Activated naive CD4-positive, alpha-beta T cell treated with anti-CD3 and anti-CD28 coated beads, Interleukin-2, amount 10 ng/mL, durations not matched to agents 7 days and 5 days (primary cell): ENCODE measurements around the gene CEP112.
A peak's percentile ranks its signal among the peaks of the same experiment; 100 is the strongest.

Source experiments
- CTCF ChIA-PET: fragments of 350-600 bp; sonication (Branson Sonifier 250); formaldehyde crosslinking; loops from one replicate; lab custom pipeline; 2021; ENCODE audit warnings: antibody characterized with exemption; lab: Charles Lee
- DNase-seq: peaks from one replicate; pipeline ENCODE4 v3.0.0-alpha.2; 2020
- H3K27ac Mint-ChIP-seq: one replicate; pipeline ENCODE4 v1.8.0; 2021; ENCODE audit warnings: mild to moderate bottlenecking, moderate library complexity, mixed read lengths
- H3K27me3 Mint-ChIP-seq: one replicate; pipeline ENCODE4 v1.8.0; 2021; ENCODE audit warnings: mild to moderate bottlenecking, mixed read lengths
- H3K36me3 Mint-ChIP-seq: one replicate; pipeline ENCODE4 v1.8.0; 2021; ENCODE audit warnings: mixed read lengths
- H3K4me1 Mint-ChIP-seq: one replicate; pipeline ENCODE4 v1.8.0; 2021; ENCODE audit warnings: mixed read lengths
- H3K4me3 Mint-ChIP-seq: one replicate; pipeline ENCODE4 v1.8.0; 2021; ENCODE audit warnings: mild to moderate bottlenecking, moderate library complexity, mixed read lengths
- H3K9me3 Mint-ChIP-seq: one replicate; pipeline ENCODE4 v1.8.0; 2021; ENCODE audit warnings: mixed read lengths

Gene CEP112

DNA sequence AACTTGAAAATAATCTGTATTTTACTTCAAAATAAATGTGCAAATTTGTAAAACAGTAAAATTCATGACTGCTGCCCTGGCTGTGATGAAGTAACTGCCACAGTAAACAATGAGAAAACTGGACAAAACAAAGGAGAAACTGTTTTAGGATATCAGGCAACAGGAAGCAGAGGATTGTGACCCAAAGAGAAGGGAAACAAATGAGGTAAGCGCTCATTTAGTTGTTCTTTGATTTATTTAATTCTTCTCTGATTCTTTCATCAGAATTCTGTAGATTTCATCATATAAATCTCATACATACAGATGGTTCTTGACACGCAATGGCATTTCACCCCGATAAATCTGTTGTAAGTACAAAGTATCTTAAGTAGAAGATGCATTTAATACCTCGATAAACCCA is 432.4 kb downstream of the CEP112 start:
- Mint-ChIP-seq H3K9me3 (peaks cover 1% of the 10 kb centered on the region), H3K36me3 (no peaks in the 10 kb centered on the region), H3K27ac (no peak overlapping the region), H3K4me3 (no peak overlapping the region), H3K4me1 (no peaks in the 10 kb centered on the region), H3K27me3 (no peaks in the 10 kb centered on the region)
- DNase-seq: no peak
- CTCF ChIA-PET: no interaction called here

DNA sequence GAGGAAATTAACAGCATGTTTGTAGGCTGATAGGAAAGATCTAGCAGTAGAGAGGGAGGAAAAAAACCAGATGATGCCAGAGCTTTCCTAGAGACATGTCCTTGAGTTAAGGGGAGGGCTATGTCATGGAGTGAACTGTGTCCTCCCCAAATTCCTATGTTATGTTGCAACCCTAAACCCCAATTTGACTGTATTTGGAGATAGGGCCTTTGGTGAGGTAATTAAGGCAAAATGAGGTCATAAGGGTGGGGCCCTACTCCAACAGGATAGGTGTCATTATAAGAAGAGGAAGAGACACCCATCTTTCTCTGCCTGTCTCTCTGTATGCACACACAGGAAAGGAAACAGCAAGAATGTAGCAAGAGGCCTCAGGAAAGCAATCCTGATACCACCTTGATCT is 435.2 kb downstream of the CEP112 start:
- Mint-ChIP-seq H3K36me3 (no peaks in the 10 kb centered on the region), H3K27ac (no peak overlapping the region), H3K4me1 (peaks cover 3% of the 10 kb centered on the region), H3K9me3 (peaks cover 1% of the 10 kb centered on the region), H3K4me3 (no peak overlapping the region), H3K27me3 (peaks cover 5% of the 10 kb centered on the region)
- CTCF ChIA-PET: interaction anchor here (0.5 kb wide), 1 partner anchor 338 kb away, joined by 3 read pairs; no protein-coding TSS in a partner anchor
- no peak for DNase-seq

DNA sequence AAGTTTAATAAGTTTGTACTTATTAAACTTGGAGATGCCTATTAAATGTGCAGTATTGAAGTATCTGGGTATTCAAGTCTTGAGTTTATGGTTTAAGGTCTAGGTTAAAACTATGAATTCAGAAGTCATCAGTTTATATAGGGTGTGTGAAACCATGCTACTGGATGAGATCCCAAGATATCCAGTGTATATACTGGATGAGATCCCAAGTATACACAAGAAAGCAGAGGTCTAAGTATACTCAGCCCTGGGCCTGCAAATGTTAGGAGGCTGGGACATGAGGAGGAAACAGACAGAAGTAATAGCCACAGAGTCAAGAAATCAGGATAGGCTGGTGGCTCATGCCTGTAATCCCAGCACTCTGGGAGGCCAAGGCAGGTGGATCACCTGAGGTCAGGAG is 436.1 kb downstream of the CEP112 start:
- DNase-seq: no peak
- Mint-ChIP-seq H3K27ac (no peak overlapping the region), H3K27me3 (peaks cover 5% of the 10 kb centered on the region), H3K4me3 (no peak overlapping the region), H3K4me1 (peaks cover 11% of the 10 kb centered on the region), H3K36me3 (no peaks in the 10 kb centered on the region), H3K9me3 (peaks cover 1% of the 10 kb centered on the region)
- CTCF ChIA-PET: no interaction called here

DNA sequence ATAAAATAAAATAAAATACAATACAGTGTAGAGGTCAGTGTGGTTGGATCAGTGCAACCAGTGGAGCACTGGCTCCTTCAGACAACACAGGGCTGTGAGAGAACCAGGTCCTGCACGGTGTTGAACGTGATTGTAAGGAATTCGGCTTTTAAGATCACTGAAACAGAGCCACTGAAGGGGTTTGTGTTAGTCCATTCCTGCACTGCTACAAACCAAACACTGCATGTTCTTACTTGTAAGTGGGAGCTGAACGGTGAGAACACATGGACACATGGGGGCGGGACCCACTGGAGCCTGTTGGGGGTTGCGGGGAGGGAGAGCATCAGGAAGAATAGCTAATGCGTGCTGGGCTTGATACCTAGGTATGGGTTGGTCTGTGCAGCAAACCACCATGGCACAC is 437.3 kb downstream of the CEP112 start:
- Mint-ChIP-seq H3K36me3 (no peaks in the 10 kb centered on the region), H3K27me3 (peaks cover 5% of the 10 kb centered on the region), H3K9me3 (peaks cover 1% of the 10 kb centered on the region), H3K4me3 (no peak overlapping the region), H3K4me1 (peaks cover 21% of the 10 kb centered on the region), H3K27ac (no peak overlapping the region)
- no peak for DNase-seq
- CTCF ChIA-PET: no interaction called here

DNA sequence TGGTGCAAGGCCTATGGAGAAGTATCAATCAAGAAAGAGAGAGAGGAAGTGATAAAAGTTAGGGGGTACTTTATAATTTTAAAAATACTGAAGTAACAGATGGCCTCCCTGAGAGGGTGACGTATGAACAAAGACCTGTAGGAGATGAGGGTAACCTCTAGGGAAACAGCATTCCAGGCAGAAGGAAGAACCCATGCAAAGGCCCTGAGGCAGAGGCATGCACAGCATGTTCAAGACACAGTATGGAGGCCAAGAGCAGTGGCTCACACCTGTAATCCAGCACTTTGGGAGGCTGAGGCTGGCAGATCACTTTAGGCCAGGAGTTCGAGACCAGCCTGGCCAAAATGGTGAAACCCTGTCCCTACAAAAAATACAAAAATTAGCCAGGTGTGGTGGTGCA is 437.9 kb downstream of the CEP112 start:
- Mint-ChIP-seq H3K4me1 (peaks cover 21% of the 10 kb centered on the region), H3K27ac (no peak overlapping the region), H3K4me3 (no peak overlapping the region), H3K27me3 (peaks cover 5% of the 10 kb centered on the region), H3K36me3 (no peaks in the 10 kb centered on the region), H3K9me3 (peaks cover 1% of the 10 kb centered on the region)
- no peak for DNase-seq
- CTCF ChIA-PET: no interaction called here

DNA sequence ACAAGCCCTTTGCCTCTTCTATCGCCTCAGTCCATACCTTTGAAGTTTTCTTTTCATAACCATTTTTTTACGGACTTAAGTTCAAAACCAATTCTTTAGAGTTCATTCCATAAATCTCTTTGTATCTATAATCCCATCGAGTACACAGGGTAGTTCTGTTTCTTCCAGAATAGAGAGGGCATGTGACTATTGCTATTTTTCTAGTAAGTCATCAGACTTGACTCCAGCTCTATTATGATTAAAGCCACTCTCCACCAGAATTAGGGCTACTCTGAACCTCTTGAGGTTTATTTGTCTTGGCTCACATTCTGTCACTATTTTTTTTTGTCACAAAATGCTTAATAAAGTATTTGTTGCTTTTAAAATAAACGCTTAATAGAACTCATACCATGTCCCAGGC is 438.6 kb downstream of the CEP112 start:
- Mint-ChIP-seq H3K4me3 (no peak overlapping the region), H3K27ac (no peak overlapping the region), H3K4me1 (peaks cover 21% of the 10 kb centered on the region), H3K9me3 (peaks cover 1% of the 10 kb centered on the region), H3K27me3 (peaks cover 5% of the 10 kb centered on the region), H3K36me3 (no peaks in the 10 kb centered on the region)
- DNase-seq: no peak
- CTCF ChIA-PET: no interaction called here

DNA sequence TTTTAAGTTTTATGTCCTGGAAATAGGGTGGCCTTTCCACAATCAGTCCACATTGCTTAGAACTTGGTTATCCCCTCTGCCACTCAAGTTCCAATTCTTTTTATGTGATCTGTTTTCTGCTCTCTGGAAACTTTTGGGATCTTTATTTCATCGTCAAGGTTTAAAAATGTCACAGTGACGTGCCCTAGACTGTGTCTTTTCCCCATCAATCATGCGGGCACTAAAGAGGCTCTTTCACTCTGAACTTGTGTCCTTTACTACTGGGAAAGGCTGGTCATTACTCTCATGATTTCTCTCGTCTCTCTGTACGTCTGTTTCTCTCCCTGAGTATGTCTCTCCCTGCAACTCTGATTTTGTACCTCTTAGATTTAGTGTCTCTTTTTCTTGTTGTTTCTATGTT is 440.7 kb downstream of the CEP112 start:
- H3K27me3 Mint-ChIP-seq: peaks cover 12% of the 10 kb centered on the region
- H3K36me3 Mint-ChIP-seq: no peaks in the 10 kb centered on the region
- H3K4me3 Mint-ChIP-seq: no peak overlapping the region
- no peak for DNase-seq
- CTCF ChIA-PET: no interaction called here
- H3K27ac Mint-ChIP-seq: no peak overlapping the region
- peaks cover 21% of the 10 kb centered on the region for H3K4me1 Mint-ChIP-seq
- peaks cover 1% of the 10 kb centered on the region for H3K9me3 Mint-ChIP-seq

DNA sequence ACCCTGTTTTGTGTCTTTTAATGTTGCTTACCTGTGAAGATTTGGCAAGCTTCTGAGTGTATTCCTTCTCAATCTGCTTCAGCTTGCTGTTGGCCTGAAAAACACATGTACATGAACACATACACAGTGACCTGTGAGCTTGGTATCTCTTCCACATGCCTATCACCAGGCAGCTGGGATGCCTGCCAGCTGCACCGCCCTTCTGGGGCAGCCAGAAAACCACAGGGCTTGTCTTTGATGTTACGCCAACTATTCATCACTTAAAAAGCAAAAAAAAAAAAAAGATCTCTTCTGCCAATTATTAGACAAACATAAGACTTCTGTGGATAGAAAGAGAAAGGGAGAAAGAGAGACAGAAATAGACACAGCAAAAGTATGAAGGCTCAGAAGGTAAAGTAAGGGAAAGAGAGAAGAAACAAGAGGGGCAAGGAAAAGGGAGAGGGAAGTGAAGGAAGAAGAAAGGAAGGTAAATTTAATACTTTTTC is 441.3 kb downstream of the CEP112 start:
- peaks cover 1% of the 10 kb centered on the region for H3K9me3 Mint-ChIP-seq
- H3K27me3 Mint-ChIP-seq: peaks cover 12% of the 10 kb centered on the region
- peaks cover 21% of the 10 kb centered on the region for H3K4me1 Mint-ChIP-seq
- no peaks in the 10 kb centered on the region for H3K36me3 Mint-ChIP-seq
- CTCF ChIA-PET: no interaction called here
- peak overlapping the region; percentile 8 for H3K27ac Mint-ChIP-seq
- peak; percentile 50 for DNase-seq
- no peak overlapping the region for H3K4me3 Mint-ChIP-seq

DNA sequence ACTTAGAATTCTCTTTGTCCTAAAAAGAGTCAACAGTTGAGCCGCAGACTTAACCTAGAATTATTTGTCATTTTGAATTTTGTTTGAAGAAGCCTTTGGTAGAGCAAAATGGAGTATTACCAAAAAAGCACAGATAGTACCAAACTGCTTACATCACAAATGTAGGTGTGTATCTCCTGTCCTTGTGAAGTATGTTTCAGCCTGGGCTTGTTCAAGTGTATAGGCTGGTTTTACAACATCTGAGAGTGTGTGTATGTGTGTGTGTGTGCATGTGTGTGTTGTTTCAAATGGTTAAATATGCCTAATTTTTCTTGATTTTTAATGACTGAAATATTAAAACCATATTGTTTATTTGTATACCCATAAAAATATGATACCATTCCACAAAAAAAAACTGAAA is 441.8 kb downstream of the CEP112 start:
- CTCF ChIA-PET: no interaction called here
- no peak for DNase-seq
- H3K9me3 Mint-ChIP-seq: peaks cover 1% of the 10 kb centered on the region
- no peak overlapping the region for H3K4me3 Mint-ChIP-seq
- peaks cover 21% of the 10 kb centered on the region for H3K4me1 Mint-ChIP-seq
- no peaks in the 10 kb centered on the region for H3K36me3 Mint-ChIP-seq
- no peak overlapping the region for H3K27ac Mint-ChIP-seq
- peaks cover 12% of the 10 kb centered on the region for H3K27me3 Mint-ChIP-seq

DNA sequence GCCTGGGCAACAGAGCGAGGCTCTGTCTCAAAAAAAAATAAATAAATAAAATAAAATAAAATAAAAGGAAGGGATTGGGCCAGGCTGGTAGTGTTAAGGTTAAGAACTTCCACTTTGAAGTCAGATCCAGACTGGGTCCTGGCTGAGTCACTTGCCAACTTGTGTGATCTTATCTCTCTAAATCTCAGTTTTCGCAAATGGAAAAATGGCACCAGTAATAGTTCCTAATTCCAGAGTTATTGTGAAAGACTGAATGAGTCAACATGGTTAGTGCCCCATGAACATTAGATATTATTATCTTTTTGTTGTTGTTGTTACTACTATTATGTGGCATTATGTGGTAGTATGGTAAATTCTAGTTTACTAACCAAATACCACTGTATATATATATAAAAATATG is 442.5 kb downstream of the CEP112 start:
- H3K4me1 Mint-ChIP-seq: peaks cover 21% of the 10 kb centered on the region
- DNase-seq: no peak
- H3K36me3 Mint-ChIP-seq: no peaks in the 10 kb centered on the region
- H3K27me3 Mint-ChIP-seq: peaks cover 12% of the 10 kb centered on the region
- H3K27ac Mint-ChIP-seq: no peak overlapping the region
- no peak overlapping the region for H3K4me3 Mint-ChIP-seq
- CTCF ChIA-PET: no interaction called here
- H3K9me3 Mint-ChIP-seq: no peaks in the 10 kb centered on the region

DNA sequence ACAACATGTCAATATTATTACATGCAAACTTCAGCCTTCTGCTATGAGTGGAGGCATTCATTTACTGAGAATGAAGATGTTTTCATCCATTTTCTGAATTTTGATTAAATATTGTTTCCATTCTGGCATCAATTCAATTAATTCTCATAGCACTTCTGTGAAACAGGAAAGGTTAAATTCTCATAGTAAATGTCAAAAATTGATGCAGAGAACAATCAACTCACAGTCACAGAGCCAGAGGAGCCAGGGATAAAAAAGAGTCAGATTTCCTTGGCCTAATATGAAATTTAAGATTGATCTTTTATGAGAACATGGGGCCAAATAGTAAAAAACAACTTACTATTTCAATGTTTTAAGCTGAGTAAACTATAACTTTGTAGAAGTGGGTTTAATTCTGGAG is 446.7 kb downstream of the CEP112 start:
- Mint-ChIP-seq H3K4me3 (no peak overlapping the region), H3K27ac (no peak overlapping the region)
- CTCF ChIA-PET: no interaction called here

DNA sequence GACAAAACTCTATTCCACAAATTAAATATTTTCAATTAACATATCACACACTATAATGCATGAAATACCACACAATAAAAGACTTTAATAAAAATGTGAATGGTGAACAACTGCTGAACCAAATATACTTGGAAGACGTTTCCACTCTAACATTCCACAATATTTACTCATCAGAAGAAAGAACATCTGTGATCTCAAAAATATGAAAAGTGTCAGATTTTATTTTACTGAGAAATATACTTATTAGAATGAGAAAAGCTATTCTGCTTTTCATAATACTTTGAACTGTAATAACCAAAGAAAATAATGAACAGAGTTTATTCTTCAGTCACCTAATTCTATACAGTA is 448.7 kb downstream of the CEP112 start:
- CTCF ChIA-PET: no interaction called here
- Mint-ChIP-seq H3K4me1 (peaks cover 21% of the 10 kb centered on the region), H3K27me3 (peaks cover 7% of the 10 kb centered on the region), H3K9me3 (no peaks in the 10 kb centered on the region), H3K27ac (no peak overlapping the region), H3K36me3 (no peaks in the 10 kb centered on the region), H3K4me3 (no peak overlapping the region)
- DNase-seq: no peak

More for the DNA sequence above, 446.7 kb downstream of the CEP112 start:
- DNase-seq: no peak
- Mint-ChIP-seq H3K9me3 (no peaks in the 10 kb centered on the region), H3K36me3 (no peaks in the 10 kb centered on the region), H3K4me1 (peaks cover 26% of the 10 kb centered on the region), H3K27me3 (peaks cover 7% of the 10 kb centered on the region)

DNA sequence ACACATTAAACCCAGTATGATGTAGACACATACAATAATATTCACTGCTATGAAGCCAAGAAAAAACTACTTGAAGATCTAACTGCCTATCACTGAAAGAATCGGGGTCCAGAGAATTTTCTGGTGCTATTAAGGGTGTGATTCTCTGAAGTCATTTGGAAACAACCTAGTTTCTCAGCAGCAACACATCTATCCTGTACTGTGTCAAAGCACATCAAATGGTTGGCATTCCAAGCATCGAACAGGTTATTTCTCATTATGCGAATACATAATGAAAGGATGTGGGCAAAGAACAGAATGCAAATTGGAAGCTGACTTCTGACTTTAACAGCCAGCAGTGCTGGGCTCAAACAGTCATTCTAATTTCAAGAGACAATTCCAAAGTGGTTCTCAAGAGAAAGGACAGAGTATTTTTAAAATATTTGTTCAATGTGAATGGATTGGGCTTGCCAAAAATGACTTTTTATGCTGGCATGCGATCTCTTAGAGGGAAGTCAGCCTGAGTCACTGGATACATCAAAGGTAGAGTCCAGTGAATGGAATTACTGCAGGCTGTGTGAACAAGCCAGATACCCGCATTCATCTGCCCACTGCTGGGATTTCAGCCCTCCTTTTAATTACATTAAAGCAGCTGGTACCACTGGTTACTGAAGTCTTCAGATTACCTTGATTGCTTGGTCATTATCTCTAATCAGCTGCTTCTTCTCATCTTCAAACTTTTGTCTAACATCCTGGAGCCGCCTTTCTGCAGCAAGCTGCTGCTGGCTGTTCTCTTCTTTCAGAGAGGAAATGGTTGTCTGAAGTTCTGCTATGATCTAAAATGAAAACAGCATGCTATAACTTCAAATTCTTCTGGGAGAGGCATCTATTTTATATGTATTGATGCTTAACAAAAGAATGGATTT is 449.3 kb downstream of the CEP112 start:
- Mint-ChIP-seq H3K27me3 (peaks cover 6% of the 10 kb centered on the region), H3K27ac (no peak overlapping the region), H3K4me3 (no peak overlapping the region), H3K4me1 (peaks cover 21% of the 10 kb centered on the region), H3K9me3 (no peaks in the 10 kb centered on the region), H3K36me3 (no peaks in the 10 kb centered on the region)
- CTCF ChIA-PET: no interaction called here
- no peak for DNase-seq

DNA sequence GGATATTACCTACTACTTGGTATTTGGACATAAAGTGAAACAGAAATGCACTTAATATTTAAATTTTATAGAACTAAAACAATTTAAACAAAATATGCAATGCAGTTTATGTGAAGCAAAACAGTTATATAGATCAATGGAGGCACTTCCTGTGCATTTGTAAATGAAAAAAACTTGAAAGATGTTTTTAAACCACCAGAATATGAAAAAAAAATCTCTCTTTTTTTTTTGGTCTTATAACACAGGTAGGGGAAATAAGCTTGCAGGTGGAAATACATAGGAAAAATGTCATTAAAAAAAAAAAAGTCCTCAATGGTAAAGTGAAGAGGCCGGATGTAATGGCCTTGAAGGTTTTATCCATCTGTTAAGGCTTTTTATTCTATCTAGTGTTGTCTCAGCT is 450.2 kb downstream of the CEP112 start:
- Mint-ChIP-seq H3K27ac (no peak overlapping the region), H3K36me3 (no peaks in the 10 kb centered on the region), H3K9me3 (no peaks in the 10 kb centered on the region), H3K4me1 (peaks cover 21% of the 10 kb centered on the region), H3K27me3 (no peaks in the 10 kb centered on the region), H3K4me3 (no peak overlapping the region)
- CTCF ChIA-PET: no interaction called here
- DNase-seq: no peak

DNA sequence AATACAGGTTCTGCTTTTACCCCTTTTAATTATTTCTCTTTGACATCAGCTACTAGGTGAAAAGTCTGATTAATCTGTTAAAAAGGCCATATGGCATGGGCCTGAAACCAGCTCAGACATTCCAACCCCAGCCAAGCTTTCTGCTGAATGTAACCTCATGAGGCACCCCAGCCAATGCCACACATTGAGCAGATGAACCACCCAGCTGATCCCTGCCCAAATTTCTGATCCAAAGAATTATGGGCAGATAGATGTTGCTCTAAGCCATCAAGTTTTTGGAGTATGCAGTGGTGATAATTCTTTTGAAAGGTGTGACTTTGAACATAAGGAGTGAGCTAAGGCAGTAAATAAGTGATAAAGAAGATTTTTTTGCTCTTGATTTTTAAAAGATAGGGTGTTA is 452.9 kb downstream of the CEP112 start:
- H3K4me1 Mint-ChIP-seq: peaks cover 21% of the 10 kb centered on the region
- no peak for DNase-seq
- CTCF ChIA-PET: no interaction called here

More for the DNA sequence above, 452.9 kb downstream of the CEP112 start:
- Mint-ChIP-seq H3K4me3 (no peak overlapping the region), H3K27me3 (no peaks in the 10 kb centered on the region), H3K27ac (no peak overlapping the region), H3K36me3 (no peaks in the 10 kb centered on the region), H3K9me3 (no peaks in the 10 kb centered on the region)
